OCI-LY3 (cell line): ENCODE measurements around the gene IL1RN.

ENCODE experiments used
- EZH2phosphoT487 ChIP-seq: fragments of 200-600 bp; shearing (Covaris generic); IDR thresholded peaks from 2 replicates; pipeline ENCODE4 v1.6.1; 2018; ENCODE audit warnings: antibody characterized with exemption, mixed run types, low read depth
- TF ChIP-seq, protein P1 (sequence below): fragments of 200-600, 300-600 bp; sonication (generic); IDR thresholded peaks from 2 replicates; pipeline ENCODE4 v1.5.1; 2014; ENCODE audit warnings: antibody characterized with exemption, low read length, low read depth

DNA sequence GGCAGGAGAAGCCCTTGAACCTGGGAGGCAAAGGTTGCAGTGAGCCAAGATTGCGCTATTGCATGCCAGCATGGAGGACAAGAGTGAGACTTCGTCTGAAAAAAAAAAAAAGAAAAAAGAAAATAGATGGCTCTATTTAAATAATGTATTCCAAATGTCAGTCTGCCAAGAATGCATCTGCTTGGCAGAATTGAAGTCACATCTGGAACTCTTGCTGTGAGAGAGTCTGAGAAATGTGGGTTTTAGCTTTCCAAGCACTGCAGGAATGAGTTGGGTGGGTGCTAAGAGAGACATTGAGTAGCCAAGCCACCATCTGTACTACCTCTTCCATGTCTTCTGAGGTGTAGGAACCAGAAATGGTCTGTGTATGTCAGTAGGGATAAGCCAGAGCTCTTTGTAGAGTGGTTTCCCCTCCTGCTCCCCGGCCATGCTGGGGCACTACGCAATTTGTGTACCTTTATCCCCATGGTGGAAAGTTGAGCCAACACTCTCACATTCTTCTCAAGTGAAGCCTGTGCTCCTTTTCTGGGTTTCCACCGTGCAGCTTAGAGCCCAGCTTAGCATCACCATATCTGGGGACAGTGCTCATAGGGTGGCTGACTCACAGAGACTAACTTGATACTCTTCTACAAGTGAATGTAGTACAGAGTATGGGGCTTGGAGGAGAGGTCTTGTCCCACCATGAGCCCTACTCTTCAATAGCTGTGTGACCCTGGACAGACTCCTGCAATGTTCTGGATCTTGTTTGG is 34.4 kb upstream of the IL1RN start:
- TF ChIP-seq, protein P1, sequence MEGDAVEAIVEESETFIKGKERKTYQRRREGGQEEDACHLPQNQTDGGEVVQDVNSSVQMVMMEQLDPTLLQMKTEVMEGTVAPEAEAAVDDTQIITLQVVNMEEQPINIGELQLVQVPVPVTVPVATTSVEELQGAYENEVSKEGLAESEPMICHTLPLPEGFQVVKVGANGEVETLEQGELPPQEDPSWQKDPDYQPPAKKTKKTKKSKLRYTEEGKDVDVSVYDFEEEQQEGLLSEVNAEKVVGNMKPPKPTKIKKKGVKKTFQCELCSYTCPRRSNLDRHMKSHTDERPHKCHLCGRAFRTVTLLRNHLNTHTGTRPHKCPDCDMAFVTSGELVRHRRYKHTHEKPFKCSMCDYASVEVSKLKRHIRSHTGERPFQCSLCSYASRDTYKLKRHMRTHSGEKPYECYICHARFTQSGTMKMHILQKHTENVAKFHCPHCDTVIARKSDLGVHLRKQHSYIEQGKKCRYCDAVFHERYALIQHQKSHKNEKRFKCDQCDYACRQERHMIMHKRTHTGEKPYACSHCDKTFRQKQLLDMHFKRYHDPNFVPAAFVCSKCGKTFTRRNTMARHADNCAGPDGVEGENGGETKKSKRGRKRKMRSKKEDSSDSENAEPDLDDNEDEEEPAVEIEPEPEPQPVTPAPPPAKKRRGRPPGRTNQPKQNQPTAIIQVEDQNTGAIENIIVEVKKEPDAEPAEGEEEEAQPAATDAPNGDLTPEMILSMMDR: no peak
- TF ChIP-seq EZH2phosphoT487: no peak
